Urinary bladder (tissue), 4 donors: Measurements from ENCODE around the gene AGPAT4. TPM values are rescaled to one million over a fixed set of nuclear protein-coding genes. Genes with fewer than 3 reads are reported as not detected.

Experiments used
- DNase-seq: peaks from one replicate; pipeline ENCODE4 v3.0.0-alpha.2; 2015; ENCODE audit errors: extremely low spot score
- H3K27ac ChIP-seq: one replicate; pipeline ENCODE4 v1.5.1; 2013; ENCODE audit warnings: low read depth, mild to moderate bottlenecking, moderate library complexity
- H3K36me3 ChIP-seq: one replicate; pipeline ENCODE4 v1.6.1; 2013; ENCODE audit warnings: mild to moderate bottlenecking, moderate library complexity; ENCODE audit not compliant: insufficient read depth
- H3K4me1 ChIP-seq: one replicate; pipeline ENCODE4 v1.6.1; 2013; ENCODE audit warnings: mild to moderate bottlenecking, moderate library complexity; ENCODE audit not compliant: insufficient read depth
- H3K4me3 ChIP-seq: one replicate; pipeline ENCODE4 v1.5.1; 2013; ENCODE audit warnings: low read depth, low read length
- WGBS: extraction: QIAGEN DNeasy Blood & Tissue Kit; methylation state at CpG from one replicate; pipeline ENCODE4 v1.1.7; 2013; 5-methylcytosine and 5-hydroxymethylcytosine counted together
- polyA plus RNA-seq: library from polyadenylated mRNA; stranded (reverse); fragments of 200-250 nt; gene quantifications from one replicate; pipeline ENCODE4 v1.2.3, GENCODE V29; 2013
- total RNA-seq: library from RNA; depleted of rRNA; stranded (reverse); fragments of >200 nt; gene quantifications from one replicate; pipeline ENCODE4 v1.2.3, GENCODE V29; 2014
- donor health status: healthy with polysubstance abuse.
- donor health status: healthy.

Gene AGPAT4
- total and polyA plus RNA-seq, 2 donors = 4.5 to 26.4 TPM

DNA sequence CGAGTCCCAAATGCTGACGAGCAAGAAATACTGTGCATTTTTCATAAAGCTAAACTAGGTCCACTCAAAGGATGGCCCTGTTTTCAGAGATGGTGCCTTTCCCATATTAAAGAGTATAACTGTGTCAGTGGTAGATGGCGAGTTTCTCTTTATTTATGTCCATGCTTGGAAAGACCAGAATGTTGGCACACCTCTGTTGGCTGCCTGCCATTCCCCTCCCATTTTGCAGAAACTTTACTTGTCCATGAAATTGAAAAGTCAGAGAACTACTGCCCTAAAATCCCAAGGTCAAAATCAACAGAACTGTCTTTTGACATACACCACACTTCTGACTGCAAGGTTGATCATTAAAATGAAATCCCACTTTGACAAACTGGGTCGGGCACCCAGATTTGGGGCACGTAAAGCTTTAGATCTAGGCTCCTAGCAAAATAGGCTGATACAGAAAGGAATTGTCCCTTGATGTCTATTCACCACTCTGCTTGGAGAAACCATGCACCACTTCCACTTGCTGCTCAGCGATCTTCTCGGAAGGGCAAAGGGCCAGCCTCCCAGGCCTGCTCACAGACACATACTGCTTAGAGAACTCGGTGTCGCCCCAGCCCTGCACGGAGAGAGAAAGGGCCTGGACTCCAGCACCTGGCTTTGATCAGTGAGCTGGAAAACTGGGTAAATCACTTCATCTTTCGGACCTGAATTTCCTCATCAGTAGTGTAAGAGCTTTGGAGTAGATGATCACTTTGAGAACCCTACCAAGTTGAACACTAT is 130.0 kb downstream of the AGPAT4 start:
- Histone ChIP-seq H3K27ac (no peak overlapping the region), H3K4me1 (no peaks in the 10 kb centered on the region), H3K4me3 (no peak overlapping the region), H3K36me3 (no peaks in the 10 kb centered on the region)
- no peak for DNase-seq
- WGBS = 88% methylated on average over 11 of the region's 11 CpGs

DNA sequence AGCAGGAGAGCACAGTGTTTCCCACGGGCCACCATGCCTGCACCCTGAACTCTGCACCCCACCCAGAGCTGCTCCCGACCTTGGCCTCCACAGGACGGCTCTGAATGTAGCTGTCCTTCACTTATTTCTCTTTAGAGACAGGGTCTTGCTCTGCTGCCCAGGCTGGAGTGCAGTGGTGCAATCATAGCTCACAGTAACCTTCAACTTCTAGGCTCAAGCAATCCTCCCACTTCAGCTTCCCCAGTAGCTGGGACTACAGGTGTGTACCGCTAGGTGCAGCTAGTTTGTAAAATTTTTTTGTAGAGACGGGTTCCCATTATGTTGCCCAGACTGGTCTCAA is 130.9 kb downstream of the AGPAT4 start:
- WGBS = 98% methylated on average over 5 of the region's 5 CpGs
- no peak for DNase-seq
- no peaks in the 10 kb centered on the region for H3K36me3 ChIP-seq

DNA sequence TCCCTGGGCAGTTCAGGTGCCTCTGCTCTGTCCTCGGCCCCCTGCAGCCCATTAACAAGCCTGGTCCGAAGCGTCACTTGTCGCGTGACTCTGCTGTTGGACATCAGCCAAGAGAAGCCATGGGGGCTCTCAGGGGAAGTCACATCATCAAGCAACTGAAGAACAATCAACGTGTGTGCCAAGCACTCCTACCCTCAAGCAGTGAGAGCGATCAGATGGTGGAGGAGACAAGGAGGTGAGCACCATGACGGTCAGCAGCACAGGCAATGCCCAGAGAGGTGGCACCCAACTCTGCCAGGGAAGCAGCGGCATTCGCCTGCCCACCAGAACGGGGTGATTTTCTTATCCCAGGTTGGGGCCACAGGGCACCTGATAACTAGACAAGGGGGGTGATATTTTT is 132.7 kb downstream of the AGPAT4 start:
- Histone ChIP-seq H3K36me3 (no peaks in the 10 kb centered on the region), H3K4me3 (no peak overlapping the region), H3K27ac (no peak overlapping the region), H3K4me1 (no peaks in the 10 kb centered on the region)
- DNase-seq = no peak
- 79% methylated on average over 11 of the region's 11 CpGs for WGBS

More for the DNA sequence above, 130.9 kb downstream of the AGPAT4 start:
- Histone ChIP-seq H3K4me1 (no peaks in the 10 kb centered on the region), H3K4me3 (no peak overlapping the region), H3K27ac (no peak overlapping the region)

- no peaks in the 10 kb centered on the region for H3K36me3 ChIP-seq
- H3K4me1 ChIP-seq = no peaks in the 10 kb centered on the region
- no peak overlapping the region for H3K4me3 ChIP-seq
- WGBS = 94% methylated on average over 10 of the region's 10 CpGs
- no peak overlapping the region for H3K27ac ChIP-seq
- DNase-seq = no peak
These were observed 133.3 kb downstream of the AGPAT4 start for GRCh38 chr6:161140554-161140875.

DNA sequence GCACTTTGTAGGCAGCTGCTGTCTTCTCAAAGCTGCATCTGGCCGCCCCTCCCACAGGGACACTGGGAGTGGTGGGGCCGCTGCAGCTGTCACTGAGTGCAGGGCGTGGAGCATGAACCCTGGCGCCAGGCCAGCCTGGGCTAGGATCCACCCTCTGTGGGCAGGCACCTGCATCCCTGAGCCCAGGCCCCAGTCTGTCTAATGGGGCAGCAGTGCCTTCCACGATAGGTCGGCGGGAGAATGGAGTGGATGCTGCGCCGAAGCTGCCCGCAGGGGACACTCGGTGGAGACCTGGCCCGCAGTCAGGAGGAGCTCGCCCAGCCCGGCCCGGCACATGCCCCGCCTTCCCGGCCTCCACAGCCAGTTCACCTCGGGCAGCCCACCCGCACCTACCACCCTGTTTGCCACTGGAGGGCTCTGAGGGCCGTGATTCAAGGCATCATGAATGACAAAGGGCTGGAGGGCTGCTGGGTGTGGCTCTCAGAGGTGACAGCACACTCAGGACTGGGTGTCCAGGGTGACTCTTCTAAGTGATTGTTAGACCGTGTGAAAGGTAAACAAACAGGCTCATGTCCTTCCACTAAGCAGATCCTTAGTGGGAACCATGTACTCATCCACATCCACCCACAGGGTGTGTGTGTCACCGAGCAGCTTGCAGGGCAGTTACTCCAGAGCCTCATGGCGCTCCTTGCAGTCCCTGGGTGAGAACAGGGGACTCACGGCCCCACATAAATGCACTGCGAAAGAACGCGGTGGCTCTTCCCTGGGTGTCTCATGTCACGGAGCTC is 133.9 kb downstream of the AGPAT4 start:
- Histone ChIP-seq H3K4me1 (no peaks in the 10 kb centered on the region), H3K36me3 (no peaks in the 10 kb centered on the region), H3K4me3 (no peak overlapping the region), H3K27ac (no peak overlapping the region)
- 88% methylated on average over 28 of the region's 28 CpGs for WGBS
- no peak for DNase-seq

GRCh38 chr6:161139304-161139765 is 134.5 kb downstream of the AGPAT4 start:
- DNase-seq = no peak
- Histone ChIP-seq H3K36me3 (no peaks in the 10 kb centered on the region), H3K4me3 (no peak overlapping the region), H3K27ac (no peak overlapping the region), H3K4me1 (no peaks in the 10 kb centered on the region)
- WGBS = 93% methylated on average over 18 of the region's 18 CpGs

DNA sequence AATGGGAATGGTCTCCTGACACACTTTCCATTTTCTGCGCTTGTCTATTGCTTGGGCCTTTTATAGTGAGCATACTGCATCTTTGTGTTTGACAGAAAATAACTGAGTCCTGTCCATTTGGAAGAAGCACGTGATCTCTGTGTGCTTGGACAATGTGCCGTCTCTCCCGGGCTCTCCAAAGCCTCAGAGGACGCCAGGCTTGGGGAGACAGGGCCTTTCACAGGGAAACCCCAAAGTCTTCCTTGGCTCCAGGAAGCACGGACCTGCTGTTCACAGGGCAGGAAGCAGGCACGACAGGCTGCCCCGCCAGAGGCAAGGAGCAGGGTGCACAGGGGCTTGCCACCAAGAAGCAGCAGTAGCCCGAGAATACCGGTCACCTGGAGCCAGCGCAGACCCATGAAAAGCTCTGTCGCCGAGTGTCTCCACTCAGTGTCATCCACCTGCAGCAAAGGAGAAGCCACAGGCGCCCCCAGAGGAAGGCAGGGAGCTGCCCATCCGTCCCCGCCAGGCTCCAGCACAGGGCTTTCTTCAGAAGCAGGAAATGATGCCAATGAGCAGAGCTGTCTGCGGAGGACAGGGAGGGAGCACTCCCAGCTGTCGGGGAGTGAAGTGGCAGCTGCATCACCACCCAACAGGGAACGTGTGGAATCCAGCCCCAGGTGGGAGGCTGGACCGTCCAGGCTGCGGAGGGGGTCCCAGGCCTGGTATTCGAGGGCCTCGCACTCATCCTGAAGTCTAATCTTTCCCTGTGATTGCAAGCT is 135.1 kb downstream of the AGPAT4 start:
- DNase-seq = no peak
- Histone ChIP-seq H3K27ac (no peak overlapping the region), H3K4me1 (no peaks in the 10 kb centered on the region), H3K36me3 (no peaks in the 10 kb centered on the region), H3K4me3 (no peak overlapping the region)
- WGBS = 93% methylated on average over 23 of the region's 23 CpGs

- peak; percentile 21 for DNase-seq
- 88% methylated on average over 12 of the region's 12 CpGs for WGBS
These were observed 135.9 kb downstream of the AGPAT4 start for GRCh38 chr6:161137839-161138542.

GRCh38 chr6:161137320-161137719 is 136.5 kb downstream of the AGPAT4 start:
- H3K27ac ChIP-seq = no peak overlapping the region
- 94% methylated on average over 11 of the region's 11 CpGs for WGBS
- H3K4me3 ChIP-seq = no peak overlapping the region
- no peaks in the 10 kb centered on the region for H3K36me3 ChIP-seq
- H3K4me1 ChIP-seq = no peaks in the 10 kb centered on the region
- DNase-seq = no peak

More at GRCh38 chr6:161137839-161138542, 135.9 kb downstream of the AGPAT4 start:
- no peak overlapping the region for H3K4me3 ChIP-seq
- H3K27ac ChIP-seq = peak overlapping the region; percentile 25
- no peaks in the 10 kb centered on the region for H3K4me1 ChIP-seq
- H3K36me3 ChIP-seq = no peaks in the 10 kb centered on the region

DNA sequence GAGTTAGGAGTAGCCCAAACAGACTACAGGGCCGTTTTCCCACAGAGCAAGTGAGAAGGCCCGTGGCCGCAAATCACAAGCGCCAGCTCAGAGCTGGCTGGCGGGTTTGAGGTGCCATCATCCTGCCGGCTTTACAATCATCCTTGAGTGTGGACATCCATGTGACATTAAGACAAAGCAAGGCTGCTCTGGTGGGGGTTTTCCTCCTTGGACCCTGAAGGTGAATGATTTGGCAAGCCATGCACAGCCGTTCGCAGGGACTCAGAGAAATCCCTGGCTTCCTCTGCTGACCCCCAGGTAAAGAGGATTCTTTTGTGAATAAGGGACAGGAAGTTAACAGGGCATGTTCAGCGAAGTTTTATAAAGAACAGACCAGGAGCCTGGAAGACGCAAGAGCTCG is 137.2 kb downstream of the AGPAT4 start:
- WGBS = 88% methylated on average over 11 of the region's 11 CpGs
- Histone ChIP-seq H3K27ac (no peak overlapping the region), H3K4me1 (no peaks in the 10 kb centered on the region), H3K36me3 (no peaks in the 10 kb centered on the region), H3K4me3 (no peak overlapping the region)
- DNase-seq = no peak

- WGBS = 85% methylated on average over 23 of the region's 23 CpGs
- Histone ChIP-seq H3K4me1 (no peaks in the 10 kb centered on the region), H3K4me3 (no peak overlapping the region), H3K36me3 (no peaks in the 10 kb centered on the region), H3K27ac (no peak overlapping the region)
- DNase-seq = no peak
These were observed 137.9 kb downstream of the AGPAT4 start for GRCh38 chr6:161135695-161136591.

- Histone ChIP-seq H3K4me1 (no peaks in the 10 kb centered on the region), H3K27ac (no peak overlapping the region), H3K4me3 (no peak overlapping the region), H3K36me3 (no peaks in the 10 kb centered on the region)
- 94% methylated on average over 17 of the region's 17 CpGs for WGBS
- no peak for DNase-seq
These were observed 139.1 kb downstream of the AGPAT4 start for GRCh38 chr6:161134550-161135298.
